Effector CD8-positive, alpha-beta T cell (primary cell): ENCODE data around the gene PCDHB15.
"Not testable (repeated sequence)": the region's sequence is repeated elsewhere in the genome, so short reads cannot be mapped to it uniquely, and the experiment has no call there.

Experiments
- DNase-seq: peaks from one replicate; lab custom pipeline; 2025; lab: John Stamatoyannopoulos, UW
- total RNA-seq, 4 experiments: gene quantifications; one replicate each; lab custom pipeline; 2026; lab: John Stamatoyannopoulos, UW

The PCDHB15 gene
- total RNA-seq, result 0 to 0.49 (median 0.06) reads per million in 4 experiments

DNA sequence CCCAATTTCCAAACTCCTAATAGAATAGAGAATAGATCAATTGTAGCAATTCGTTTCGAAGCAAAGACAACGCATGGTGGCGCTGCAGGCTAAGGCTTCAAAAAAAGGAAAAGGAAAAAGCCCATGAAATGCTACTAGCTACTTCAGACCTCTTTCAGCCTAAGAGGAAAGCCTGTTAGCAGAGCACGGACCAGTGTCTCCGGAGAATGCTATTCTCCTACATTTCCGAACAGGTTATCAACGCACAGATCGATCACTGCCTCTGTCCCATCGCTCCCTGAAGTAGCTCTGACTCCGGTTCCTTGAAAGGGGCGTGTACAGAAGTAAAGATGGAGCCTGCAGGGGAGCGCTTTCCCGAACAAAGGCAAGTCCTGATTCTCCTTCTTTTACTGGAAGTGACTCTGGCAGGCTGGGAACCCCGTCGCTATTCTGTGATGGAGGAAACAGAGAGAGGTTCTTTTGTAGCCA, at the start of gene PCDHB15:
TSS of gene PCDHB15 (plus strand) at position 146 of the 468 bp plus-strand sequence. CDS start at position 330, 184 bp downstream.
- no peak for DNase-seq

GRCh38 chr5:141196363-141196762, 48.8 kb upstream of the PCDHB15 start:
- DNase-seq, result no peak

DNA sequence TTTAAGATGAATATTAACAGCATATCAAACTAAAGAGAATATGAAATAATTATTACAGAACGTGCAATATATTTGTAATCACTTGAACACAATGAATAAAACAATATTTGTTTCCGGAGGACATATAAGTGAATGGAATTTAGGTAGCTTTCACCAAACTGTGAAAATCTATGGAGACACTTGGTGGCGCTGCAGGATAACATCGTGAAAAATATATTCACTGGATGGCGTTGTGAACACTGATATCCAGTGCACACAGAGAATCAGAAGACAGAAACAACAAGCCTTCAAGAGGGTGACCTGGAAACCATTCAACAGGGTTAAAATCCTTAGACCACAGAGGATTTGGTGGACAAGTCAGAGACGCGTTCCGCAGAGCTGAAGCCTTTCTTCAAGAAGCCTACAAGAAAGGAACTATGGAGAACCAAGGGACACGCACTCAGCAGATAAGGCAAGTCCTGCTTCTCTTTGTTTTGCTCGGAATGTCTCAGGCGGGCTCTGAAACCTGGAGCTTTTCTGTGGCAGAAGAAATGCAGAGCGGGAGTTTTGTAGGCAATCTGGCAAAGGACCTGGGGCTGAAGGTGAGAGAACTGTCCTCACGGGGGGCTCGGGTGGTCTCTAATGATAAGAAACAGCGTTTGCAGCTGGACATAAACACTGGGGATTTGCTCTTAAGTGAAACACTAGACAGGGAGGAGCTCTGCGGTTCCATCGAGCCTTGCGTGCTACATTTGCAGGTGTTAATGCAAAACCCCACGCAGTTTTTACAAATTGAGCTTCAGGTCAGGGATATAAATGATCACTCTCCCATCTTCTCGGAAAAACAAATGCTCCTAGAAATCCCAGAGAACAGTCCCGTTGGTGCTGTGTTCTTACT, 45.6 kb upstream of the PCDHB15 start, which contains the start of gene PCDHB11:
TSS of gene PCDHB11 (plus strand) at position 269 of the 877 bp plus-strand sequence. CDS start at position 417, 148 bp downstream.
- no peak for DNase-seq

DNA sequence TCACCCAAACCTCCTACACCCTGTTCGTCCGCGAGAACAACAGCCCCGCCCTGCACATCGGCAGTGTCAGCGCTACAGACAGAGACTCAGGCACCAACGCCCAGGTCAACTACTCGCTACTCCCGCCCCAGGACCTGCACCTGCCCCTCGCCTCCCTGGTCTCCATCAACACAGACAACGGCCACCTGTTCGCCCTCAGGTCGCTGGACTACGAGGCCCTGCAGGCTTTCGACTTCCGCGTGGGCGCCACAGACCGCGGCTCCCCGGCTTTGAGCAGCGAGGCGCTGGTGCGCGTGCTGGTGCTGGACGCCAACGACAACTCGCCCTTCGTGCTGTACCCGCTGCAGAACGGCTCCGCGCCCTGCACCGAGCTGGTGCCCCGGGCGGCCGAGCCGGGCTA, 44.1 kb upstream of the PCDHB15 start:
- DNase-seq, result not testable (repeated sequence)

DNA sequence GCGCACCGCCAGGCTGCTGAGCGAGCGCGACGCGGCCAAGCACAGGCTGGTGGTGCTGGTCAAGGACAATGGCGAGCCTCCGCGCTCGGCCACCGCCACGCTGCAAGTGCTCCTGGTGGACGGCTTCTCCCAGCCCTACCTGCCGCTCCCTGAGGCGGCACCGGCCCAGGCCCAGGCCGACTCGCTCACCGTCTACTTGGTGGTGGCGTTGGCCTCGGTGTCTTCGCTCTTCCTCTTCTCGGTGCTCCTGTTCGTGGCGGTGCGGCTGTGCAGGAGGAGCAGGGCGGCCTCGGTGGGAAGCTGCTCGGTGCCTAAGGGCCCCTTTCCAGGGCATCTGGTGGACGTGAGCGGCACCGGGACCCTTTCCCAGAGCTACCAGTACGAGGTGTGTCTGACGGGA, 43.5 kb upstream of the PCDHB15 start:
- not testable (repeated sequence) for DNase-seq

GRCh38 chr5:141208478-141208877, 36.7 kb upstream of the PCDHB15 start, which contains the start of gene PCDHB12:
PCDHB12 (plus strand) TSS chr5:141208719; CDS start chr5:141208908, 189 bp downstream.
- no peak for DNase-seq

GRCh38 chr5:141210281-141210680, 34.9 kb upstream of the PCDHB15 start:
- not testable (repeated sequence) for DNase-seq

DNA sequence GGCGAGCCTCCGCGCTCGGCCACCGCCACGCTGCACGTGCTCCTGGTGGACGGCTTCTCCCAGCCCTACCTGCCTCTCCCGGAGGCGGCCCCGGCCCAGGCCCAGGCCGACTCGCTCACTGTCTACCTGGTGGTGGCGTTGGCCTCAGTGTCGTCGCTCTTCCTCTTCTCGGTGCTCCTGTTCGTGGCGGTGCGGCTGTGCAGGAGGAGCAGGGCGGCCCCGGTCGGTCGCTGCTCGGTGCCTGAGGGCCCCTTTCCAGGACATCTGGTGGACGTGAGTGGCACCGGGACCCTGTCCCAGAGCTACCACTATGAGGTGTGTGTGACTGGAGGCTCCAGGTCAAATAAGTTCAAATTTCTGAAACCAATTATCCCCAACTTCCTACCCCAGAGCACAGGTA, 34.3 kb upstream of the PCDHB15 start:
- not testable (repeated sequence) for DNase-seq

- not testable (repeated sequence) for DNase-seq
Measured at GRCh38 chr5:141213656-141214339, 31.4 kb upstream of the PCDHB15 start, which contains the start of gene PCDHB13. PCDHB13 (plus strand) TSS chr5:141213919; CDS start chr5:141214124, 205 bp downstream.

DNA sequence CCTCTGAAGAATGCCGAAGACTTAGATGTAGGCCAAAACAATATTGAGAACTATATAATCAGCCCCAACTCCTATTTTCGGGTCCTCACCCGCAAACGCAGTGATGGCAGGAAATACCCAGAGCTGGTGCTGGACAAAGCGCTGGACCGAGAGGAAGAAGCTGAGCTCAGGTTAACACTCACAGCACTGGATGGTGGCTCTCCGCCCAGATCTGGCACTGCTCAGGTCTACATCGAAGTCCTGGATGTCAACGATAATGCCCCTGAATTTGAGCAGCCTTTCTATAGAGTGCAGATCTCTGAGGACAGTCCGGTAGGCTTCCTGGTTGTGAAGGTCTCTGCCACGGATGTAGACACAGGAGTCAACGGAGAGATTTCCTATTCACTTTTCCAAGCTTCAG, 30.6 kb upstream of the PCDHB15 start:
- not testable (repeated sequence) for DNase-seq

DNA sequence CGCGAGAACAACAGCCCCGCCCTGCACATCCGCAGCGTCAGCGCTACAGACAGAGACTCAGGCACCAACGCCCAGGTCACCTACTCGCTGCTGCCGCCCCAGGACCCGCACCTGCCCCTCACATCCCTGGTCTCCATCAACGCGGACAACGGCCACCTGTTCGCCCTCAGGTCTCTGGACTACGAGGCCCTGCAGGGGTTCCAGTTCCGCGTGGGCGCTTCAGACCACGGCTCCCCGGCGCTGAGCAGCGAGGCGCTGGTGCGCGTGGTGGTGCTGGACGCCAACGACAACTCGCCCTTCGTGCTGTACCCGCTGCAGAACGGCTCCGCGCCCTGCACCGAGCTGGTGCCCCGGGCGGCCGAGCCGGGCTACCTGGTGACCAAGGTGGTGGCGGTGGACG, 29.7 kb upstream of the PCDHB15 start:
- not testable (repeated sequence) for DNase-seq

DNA sequence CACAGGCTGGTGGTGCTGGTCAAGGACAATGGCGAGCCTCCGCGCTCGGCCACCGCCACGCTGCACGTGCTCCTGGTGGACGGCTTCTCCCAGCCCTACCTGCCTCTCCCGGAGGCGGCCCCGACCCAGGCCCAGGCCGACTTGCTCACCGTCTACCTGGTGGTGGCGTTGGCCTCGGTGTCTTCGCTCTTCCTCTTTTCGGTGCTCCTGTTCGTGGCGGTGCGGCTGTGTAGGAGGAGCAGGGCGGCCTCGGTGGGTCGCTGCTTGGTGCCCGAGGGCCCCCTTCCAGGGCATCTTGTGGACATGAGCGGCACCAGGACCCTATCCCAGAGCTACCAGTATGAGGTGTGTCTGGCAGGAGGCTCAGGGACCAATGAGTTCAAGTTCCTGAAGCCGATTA, 29.2 kb upstream of the PCDHB15 start:
- DNase-seq, result not testable (repeated sequence)

- DNase-seq, result no peak
Measured at GRCh38 chr5:141223112-141223783, 21.9 kb upstream of the PCDHB15 start, which contains the start of gene PCDHB14. PCDHB14 (plus strand) TSS chr5:141223343; CDS start chr5:141223506, 163 bp downstream.

DNA sequence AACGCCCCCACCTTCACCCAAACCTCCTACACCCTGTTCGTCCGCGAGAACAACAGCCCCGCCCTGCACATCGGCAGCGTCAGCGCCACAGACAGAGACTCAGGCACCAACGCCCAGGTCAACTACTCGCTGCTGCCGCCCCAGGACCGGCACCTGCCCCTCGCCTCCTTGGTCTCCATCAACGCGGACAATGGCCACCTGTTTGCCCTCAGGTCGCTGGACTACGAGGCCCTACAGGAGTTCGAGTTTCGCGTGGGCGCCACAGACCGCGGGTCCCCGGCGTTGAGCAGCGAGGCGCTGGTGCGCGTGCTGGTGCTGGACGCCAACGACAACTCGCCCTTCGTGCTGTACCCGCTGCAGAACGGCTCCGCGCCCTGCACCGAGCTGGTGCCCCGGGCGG, 20.4 kb upstream of the PCDHB15 start:
- not testable (repeated sequence) for DNase-seq

DNA sequence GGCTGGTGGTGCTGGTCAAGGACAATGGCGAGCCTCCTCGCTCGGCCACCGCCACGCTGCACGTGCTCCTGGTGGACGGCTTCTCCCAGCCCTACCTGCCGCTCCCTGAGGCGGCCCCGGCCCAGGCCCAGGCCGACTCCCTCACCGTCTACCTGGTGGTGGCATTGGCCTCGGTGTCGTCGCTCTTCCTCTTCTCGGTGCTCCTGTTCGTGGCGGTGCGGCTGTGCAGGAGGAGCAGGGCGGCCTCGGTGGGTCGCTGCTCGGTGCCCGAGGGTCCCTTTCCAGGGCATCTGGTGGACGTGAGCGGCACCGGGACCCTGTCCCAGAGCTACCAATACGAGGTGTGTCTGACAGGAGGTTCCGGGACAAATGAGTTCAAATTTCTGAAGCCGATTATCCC, 19.8 kb upstream of the PCDHB15 start:
- DNase-seq, result not testable (repeated sequence)

DNA sequence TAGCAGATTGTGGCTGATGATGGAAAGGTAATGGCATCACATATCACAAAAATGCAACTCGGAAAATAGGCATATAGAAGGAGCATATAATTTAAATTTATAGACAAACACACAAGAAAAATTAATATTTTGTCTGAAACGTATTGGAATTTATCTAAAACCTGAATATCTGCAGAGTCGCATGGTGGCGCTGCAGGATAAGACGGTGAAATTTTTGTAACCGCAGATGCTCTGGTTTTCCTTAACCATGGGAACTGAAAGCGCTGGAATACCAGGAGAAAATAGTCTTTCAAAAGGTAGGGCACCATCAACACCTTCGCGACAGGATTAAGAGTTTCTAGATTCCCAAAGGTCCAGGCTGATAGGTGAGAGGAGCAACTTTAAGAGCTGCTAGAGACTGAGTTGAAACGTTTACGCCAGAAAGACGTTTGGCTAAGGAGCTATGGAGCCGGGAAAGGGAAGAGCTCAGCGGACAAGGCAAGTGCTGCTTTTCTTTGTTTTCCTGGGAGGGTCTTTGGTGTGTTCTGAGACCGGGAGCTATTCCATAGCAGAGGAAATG, 11.0 kb upstream of the PCDHB15 start:
- no peak for DNase-seq

- not testable (repeated sequence) for DNase-seq
Measured at GRCh38 chr5:141235922-141236321, 9.3 kb upstream of the PCDHB15 start.

DNA sequence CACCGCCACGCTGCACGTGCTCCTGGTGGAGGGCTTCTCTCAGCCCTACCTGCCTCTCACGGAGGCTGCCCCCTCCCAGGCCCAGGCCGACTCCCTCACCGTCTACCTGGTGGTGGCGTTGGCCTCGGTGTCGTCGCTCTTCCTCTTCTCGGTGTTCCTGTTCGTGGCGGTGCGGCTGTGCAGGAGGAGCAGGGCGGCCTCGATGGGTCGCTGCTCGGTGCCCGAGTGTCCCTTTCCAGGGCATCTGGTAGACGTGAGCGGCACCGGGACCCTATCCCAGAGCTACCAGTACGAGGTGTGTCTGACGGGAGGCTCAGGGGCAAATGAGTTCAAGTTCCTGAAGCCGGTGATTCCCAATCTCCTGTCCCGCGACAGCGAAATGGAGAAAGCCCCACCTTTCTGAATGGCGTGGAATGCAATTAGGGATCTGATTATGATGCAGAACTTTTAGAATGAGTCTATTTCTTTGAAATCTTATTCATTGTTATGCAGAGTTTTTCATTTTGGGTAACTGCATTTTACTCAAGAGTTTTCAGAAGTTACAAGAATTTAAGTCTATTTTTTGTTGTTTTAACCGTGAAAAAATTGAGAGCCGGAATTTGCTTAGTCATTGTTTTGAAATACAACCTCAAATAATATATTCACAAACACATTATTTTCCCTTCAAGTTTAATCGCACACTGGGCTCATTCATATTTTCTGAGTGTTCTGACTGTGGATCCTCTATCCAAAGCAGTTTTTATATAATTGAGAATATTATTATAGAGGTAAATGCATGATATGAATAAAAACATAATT, 8.5 kb upstream of the PCDHB15 start:
- no peak for DNase-seq

DNA sequence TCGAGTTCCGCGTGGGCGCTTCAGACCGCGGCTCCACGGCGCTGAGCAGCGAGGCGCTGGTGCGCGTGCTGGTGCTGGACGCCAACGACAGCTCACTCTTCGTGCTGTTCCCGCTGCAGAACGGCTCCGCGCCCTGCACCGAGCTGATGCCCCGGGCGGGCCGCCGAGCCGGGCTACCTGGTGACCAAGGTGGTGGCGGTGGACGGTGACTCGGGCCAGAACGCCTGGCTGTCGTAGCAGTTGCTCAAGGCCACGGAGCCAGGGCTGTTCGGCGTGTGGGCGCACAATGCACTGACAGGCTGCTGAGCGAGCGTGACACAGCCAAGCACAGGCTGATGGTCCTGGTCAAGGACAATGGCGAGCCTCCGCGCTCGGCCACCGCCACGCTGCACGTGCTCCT, 3.7 kb upstream of the PCDHB15 start:
- no peak for DNase-seq

DNA sequence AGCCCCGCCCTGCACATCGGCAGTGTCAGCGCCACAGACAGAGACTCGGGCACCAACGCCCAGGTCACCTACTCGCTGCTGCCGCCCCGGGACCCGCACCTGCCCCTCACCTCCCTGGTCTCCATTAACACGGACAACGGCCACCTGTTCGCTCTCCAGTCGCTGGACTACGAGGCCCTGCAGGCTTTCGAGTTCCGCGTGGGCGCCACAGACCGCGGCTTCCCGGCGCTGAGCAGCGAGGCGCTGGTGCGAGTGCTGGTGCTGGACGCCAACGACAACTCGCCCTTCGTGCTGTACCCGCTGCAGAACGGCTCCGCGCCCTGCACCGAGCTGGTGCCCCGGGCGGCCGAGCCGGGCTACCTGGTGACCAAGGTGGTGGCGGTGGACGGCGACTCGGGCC, 1.8 kb downstream of the PCDHB15 start:
- not testable (repeated sequence) for DNase-seq
